Small intestine (tissue), 7 donors: ENCODE data around the gene CATSPER2. TPM values are rescaled to one million over a fixed set of nuclear protein-coding genes. Genes with fewer than 3 reads are reported as not detected.
"Not testable (repeated sequence)": the region's sequence is repeated elsewhere in the genome, so short reads cannot be mapped to it uniquely, and the experiment has no call there.

Source experiments
- DNase-seq, 2 donors: peaks; one replicate each; pipeline versions ENCODE4 v3.0.0 to v3.0.0-alpha.2; 2013
- FAIRE-seq: peaks from 2 replicates; lab custom pipeline; 2012; peaks lifted over from hg19 to GRCh38; lab: Jason Lieb, UNC
- H3K27ac ChIP-seq, 3 donors: one replicate each; pipeline ENCODE4 v1.5.1; 2013; ENCODE audit warnings: low read length in 2 of 3, mild to moderate bottlenecking in 2 of 3, control low read depth in 1 of 3, inconsistent platforms in 1 of 3, low read depth in 1 of 3, moderate library complexity in 1 of 3
- H3K27me3 ChIP-seq, 3 donors: one replicate each; pipeline ENCODE4 v1.6.1; 2013; ENCODE audit warnings: low read length in 3 of 3, inconsistent platforms in 1 of 3; ENCODE audit not compliant: control insufficient read depth in 3 of 3, insufficient read depth in 3 of 3
- H3K36me3 ChIP-seq, 3 donors: one replicate each; pipeline ENCODE4 v1.6.1; 2013; ENCODE audit warnings: low read length in 3 of 3, inconsistent platforms in 1 of 3, low read depth in 1 of 3, mild to moderate bottlenecking in 1 of 3, moderate library complexity in 1 of 3; ENCODE audit not compliant: control insufficient read depth in 3 of 3, insufficient read depth in 2 of 3
- H3K4me1 ChIP-seq, 3 donors: one replicate each; pipeline ENCODE4 v1.6.1; 2013; ENCODE audit warnings: low read length in 2 of 3, inconsistent platforms in 1 of 3, low read depth in 1 of 3, mild to moderate bottlenecking in 1 of 3, moderate library complexity in 1 of 3; ENCODE audit not compliant: control insufficient read depth in 3 of 3, insufficient read depth in 2 of 3
- H3K4me3 ChIP-seq, 3 donors: one replicate each; pipeline ENCODE4 v1.5.1; 2013; ENCODE audit warnings: low read length in 3 of 3, control low read depth in 1 of 3, inconsistent platforms in 1 of 3, low read depth in 1 of 3, mild to moderate bottlenecking in 1 of 3, moderate library complexity in 1 of 3
- H3K9me3 ChIP-seq, 2 donors: one replicate each; pipeline ENCODE4 v1.6.1; 2013; ENCODE audit warnings: low read depth in 1 of 2, low read length in 1 of 2; ENCODE audit not compliant: control insufficient read depth in 2 of 2, insufficient read depth in 1 of 2
- WGBS, 3 donors: extraction: QIAGEN DNeasy Blood & Tissue Kit; methylation state at CpG; one replicate each; pipeline ENCODE4 v1.1.7; 2013; 5-methylcytosine and 5-hydroxymethylcytosine counted together
- polyA plus RNA-seq, 4 donors: library from polyadenylated mRNA; stranded (reverse) in 3 of 4; unstranded in 1 of 4; fragments of 200-250 nt in 3 of 4; fragments of 120-200 nt in 1 of 4; gene quantifications; one replicate each; pipeline versions ENCODE4 v1.2.1 to v1.2.3, GENCODE V29; 2013
- donor health status: healthy with polysubstance abuse.
- donor health status: control.
- donor health status: control.
- donor health status: Bipolar disorder and iron deficiency.
- donor health status: healthy.

The CATSPER2 gene
- polyA plus RNA-seq, 4 donors = 3.2 to 29.7 (median 16.7) TPM

DNA sequence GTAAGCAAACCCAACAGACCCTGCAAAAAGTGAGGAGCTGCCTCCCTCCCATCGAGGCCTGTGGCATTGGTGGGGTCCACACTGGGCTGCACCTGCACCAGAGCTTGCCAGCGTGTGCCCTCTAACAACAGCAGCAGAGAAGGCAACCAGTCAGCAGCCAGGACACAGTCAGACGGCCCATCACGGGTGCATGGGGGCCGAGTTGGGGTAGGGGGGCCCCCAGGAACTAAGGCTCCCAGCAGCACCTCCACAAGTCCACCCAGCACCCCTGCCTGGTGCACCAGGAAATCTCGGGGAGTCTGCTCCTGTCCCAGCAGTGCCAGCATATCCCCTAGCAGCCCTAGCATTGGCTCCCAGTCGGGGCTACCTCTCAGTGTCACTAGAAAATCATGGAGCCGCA lies 30.9 kb downstream of the CATSPER2 start:
- not testable (repeated sequence) for FAIRE-seq, H3K27me3 ChIP-seq, DNase-seq, H3K36me3 ChIP-seq, H3K4me3 ChIP-seq, H3K4me1 ChIP-seq, H3K27ac ChIP-seq, H3K9me3 ChIP-seq
- 54 to 72% (median 54%) methylated on average over 2 to 3 of the region's 8 CpGs for WGBS, 3 donors

DNA sequence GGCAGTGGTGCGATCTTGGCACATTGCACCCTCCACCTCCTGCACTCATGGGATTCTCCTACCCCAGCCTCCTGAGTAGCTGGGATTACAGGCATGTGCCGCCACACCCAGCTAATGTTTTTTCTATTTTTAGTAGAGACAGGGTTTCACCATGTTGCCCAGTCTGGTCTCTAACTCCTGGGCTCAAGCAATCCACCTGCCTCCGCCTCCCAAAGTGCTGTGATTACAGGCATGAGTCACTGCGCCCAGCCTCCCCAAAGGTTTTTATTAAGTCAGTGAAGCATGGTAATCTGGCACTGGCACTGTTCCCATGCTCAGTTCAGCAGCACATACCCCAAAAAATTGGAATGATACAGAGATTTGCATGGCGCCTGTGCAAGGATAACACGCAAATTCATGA lies 46.4 kb downstream of the CATSPER2 start:
- 22 to 78% (median 46%) methylated on average over 6 of the region's 6 CpGs for WGBS, 3 donors
- not testable (repeated sequence) for H3K4me1 ChIP-seq, H3K27me3 ChIP-seq, H3K36me3 ChIP-seq, H3K9me3 ChIP-seq, FAIRE-seq, H3K27ac ChIP-seq, H3K4me3 ChIP-seq
- peak in 1 of 2 donors; percentile 38 for DNase-seq

DNA sequence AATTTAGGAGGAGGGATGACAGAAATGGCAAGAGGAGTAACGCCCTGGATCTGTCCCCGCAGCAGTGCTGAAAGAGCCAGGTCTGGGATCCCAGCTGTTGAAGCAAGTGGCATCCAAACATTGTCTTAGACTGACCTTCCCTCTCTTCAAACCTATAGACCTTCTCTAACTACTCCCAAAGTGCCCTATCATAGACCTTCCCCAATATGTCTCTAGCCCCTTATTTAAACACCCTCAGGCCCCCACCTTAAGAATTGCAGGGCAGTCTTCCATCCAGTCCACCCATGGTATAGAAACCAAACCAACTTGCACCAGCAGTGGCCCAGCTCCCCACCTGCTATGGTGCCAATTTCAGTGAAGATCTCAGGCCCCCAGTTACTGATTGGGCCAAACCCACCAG lies 48.4 kb downstream of the CATSPER2 start:
- H3K27ac ChIP-seq, H3K27me3 ChIP-seq, H3K4me3 ChIP-seq, H3K9me3 ChIP-seq, H3K36me3 ChIP-seq, H3K4me1 ChIP-seq, FAIRE-seq, DNase-seq: not testable (repeated sequence)
- WGBS, 3 donors = no CpG with 5 or more reads among the region's 2 CpGs

DNA sequence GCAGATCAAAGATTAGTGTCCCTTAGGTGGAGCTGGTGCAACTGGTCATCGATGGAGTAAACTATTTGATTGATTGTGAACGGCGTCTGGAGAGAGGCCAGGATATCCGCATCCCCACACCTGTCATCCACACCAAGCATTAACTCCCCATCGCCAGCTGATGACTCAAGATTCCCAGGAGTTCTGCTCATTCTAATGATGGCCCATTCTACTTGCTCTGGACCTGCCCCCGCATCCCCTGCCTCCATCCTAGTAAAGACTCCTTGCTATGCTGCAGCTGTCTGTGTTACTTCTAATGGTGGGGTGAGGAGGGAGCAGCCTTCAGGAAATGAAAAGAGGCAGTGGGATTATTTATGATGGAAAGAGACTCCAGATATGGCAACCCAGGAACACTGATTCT lies 49.5 kb downstream of the CATSPER2 start:
- not testable (repeated sequence) for H3K4me3 ChIP-seq, H3K4me1 ChIP-seq, DNase-seq, H3K27me3 ChIP-seq, H3K36me3 ChIP-seq, H3K9me3 ChIP-seq, FAIRE-seq, H3K27ac ChIP-seq
- 79 to 85% (median 81%) methylated on average over 3 to 6 of the region's 6 CpGs for WGBS, 3 donors

DNA sequence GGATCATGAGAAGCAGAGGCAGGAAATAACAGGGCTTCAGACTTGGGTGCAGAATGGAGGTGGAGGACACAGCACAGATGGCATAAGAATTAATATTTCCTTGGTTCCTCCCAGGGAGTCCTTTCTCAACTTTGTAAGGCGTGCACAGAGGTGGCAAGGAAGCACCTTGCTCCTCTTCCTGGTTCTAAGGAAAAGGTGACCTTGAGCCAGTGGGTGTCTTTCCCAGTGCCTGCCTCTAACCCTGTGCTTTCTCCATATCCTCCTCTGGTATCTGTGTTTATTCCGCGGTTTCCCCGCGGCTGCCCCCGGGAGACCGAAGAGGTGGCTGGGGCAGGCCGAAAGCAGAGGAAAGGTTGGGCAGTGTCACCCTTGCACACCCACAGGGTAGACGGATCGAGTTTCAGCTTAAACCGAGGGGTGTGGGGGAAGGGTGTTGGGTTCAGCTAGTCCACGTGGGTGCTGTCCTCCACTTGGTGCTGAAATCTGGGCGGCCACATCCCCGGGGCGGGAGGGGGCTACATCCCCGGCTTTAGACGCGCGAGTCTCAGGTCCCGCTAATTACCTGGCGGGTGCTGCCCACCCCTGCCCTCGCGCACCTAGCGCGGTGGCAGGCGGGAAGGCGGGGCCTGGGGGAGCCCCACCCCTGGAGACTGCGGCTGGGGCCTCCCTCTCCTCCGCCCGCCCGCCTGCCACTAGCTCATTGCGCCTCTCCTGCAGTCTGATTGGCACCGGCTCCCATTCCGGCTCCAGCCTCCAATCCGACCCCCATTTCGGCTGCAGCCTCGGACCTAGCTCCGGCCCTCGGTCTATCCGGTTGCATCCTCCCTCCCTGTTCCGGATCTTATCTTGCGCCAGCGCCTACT lies 55.1 kb downstream of the CATSPER2 start, which contains the start of gene CKMT1B:
CKMT1B (plus strand) TSS at position 700 of the 863 bp plus-strand sequence. CDS start 192 bp downstream, outside the sequence.
- peak within 1 kb of the TSS in 1 of 3 donors; percentile 72 for H3K27ac ChIP-seq
- not testable (repeated sequence) for H3K4me3 ChIP-seq, FAIRE-seq, H3K27me3 ChIP-seq, H3K36me3 ChIP-seq, DNase-seq, H3K9me3 ChIP-seq, H3K4me1 ChIP-seq
- WGBS, 3 donors = no CpG with 5 or more reads among the region's 43 CpGs

DNA sequence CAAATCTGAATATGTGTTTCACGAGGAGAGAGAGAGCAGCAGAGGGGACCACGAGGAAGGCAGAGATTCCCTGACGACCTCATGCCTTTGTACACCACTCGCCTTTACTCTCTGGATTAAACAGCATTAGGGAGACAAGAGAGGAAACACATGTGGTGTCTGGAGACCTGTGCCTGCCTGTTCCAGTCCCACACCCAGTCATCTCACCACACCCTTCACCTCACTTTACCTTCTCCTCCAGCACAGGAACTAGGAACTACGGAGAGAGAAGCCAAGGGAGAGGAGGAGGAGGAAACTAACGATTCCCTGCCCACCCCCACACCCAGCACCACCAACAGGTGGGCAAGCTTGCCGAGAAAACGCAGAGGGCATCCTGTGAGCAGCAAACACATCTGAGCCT lies 55.8 kb downstream of the CATSPER2 start:
- H3K4me3 ChIP-seq, DNase-seq, H3K9me3 ChIP-seq, H3K27me3 ChIP-seq, FAIRE-seq, H3K36me3 ChIP-seq, H3K4me1 ChIP-seq: not testable (repeated sequence)
- peak overlapping the region in 1 of 3 donors; percentile 72 for H3K27ac ChIP-seq
- 0 to 17% (median 12%) methylated on average over 4 of the region's 8 CpGs for WGBS, 3 donors

DNA sequence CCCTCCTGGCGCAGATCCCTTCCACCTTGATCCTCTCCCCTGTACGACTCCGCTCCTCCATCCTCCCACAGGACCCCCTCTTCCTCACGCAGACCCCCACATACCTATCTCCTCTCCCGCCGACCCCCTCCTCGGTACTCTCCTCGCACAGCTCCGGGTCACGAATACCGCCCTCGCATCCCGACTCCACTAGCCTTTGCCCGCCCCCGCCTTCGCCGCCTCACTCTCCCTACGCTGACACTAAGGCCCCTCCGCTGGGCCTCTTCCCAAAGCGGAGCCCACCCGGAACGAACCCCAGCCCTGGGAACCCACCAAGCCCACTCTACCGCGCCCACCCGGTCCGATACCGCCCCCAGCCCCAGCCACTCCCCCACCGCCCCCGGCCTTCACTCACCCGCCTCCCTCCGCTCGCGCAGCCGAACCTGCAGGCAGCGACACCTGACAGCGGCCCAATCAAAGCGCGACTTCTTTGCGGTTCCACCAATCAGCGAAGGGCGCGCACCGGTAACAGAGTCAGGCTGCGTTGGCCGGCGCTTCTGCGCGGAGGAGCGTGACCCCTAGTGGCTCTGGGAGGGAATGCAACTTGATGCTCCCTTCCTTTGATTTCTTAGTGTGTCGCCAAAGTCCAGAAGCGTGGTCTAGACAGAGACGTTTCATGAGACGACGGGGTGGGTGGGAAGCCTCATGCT lies 58.7 kb downstream of the CATSPER2 start, which contains the start of gene PPIP5K1:
PPIP5K1 (minus strand) TSS at position 431 of the 689 bp plus-strand sequence. CDS start 5,704 bp downstream, outside the sequence.
- no CpG with 5 or more reads among the region's 54 CpGs for WGBS, 3 donors
- H3K4me3 ChIP-seq, H3K9me3 ChIP-seq, H3K36me3 ChIP-seq, H3K4me1 ChIP-seq, DNase-seq, H3K27me3 ChIP-seq, FAIRE-seq, H3K27ac ChIP-seq: not testable (repeated sequence)
